ENCODE data around the gene SCMH1. TPM values are rescaled to one million over a fixed set of nuclear protein-coding genes. Genes with fewer than 3 reads are reported as not detected.
"Not testable (repeated sequence)": the region's sequence is repeated elsewhere in the genome, so short reads cannot be mapped to it uniquely, and the experiment has no call there.

SCMH1 gene
- total RNA-seq, 1 donor from 2014 or later = 25.5 TPM

GRCh38 chr1:41221995-41222394, 20.1 kb downstream of the SCMH1 start:
- DNase-seq (ENCODE audit: low read depth) = no peak
- no peak for TF ChIP-seq CTCF (conservative IDR thresholded peaks at IDR 0.05; ENCODE audit: low read depth, low read length)
- no peak overlapping the region for H3K4me3 ChIP-seq (ENCODE audit: low read depth, low read length)

- H3K4me3 ChIP-seq (ENCODE audit: low read depth, low read length) = no peak overlapping the region
- DNase-seq (ENCODE audit: low read depth) = no peak
- no peak for TF ChIP-seq CTCF (conservative IDR thresholded peaks at IDR 0.05; ENCODE audit: low read depth, low read length)
These were observed 24.0 kb downstream of the SCMH1 start for GRCh38 chr1:41218152-41218551.

DNA sequence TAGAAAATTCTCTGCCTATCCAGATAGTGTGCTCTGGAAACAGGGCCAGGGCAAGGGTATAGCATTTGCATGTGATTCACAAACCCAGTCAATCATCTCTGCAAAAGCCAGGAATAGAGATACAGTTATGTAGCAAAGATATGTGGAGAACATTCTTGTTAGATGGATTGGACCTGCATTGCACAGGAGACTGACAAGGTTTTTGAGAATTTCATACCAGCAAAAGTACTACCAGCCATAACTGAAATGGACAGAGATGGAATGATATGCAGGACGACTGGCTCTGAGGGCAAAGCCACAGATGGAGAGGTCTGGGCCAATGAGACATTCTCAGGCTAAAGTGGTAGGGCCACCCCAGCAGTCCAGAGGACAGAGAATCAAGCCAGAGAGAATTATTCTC, 24.7 kb downstream of the SCMH1 start:
- no peak overlapping the region for H3K4me3 ChIP-seq (ENCODE audit: low read depth, low read length)
- DNase-seq (ENCODE audit: low read depth) = no peak
- no peak for TF ChIP-seq CTCF (conservative IDR thresholded peaks at IDR 0.05; ENCODE audit: low read depth, low read length)

DNA sequence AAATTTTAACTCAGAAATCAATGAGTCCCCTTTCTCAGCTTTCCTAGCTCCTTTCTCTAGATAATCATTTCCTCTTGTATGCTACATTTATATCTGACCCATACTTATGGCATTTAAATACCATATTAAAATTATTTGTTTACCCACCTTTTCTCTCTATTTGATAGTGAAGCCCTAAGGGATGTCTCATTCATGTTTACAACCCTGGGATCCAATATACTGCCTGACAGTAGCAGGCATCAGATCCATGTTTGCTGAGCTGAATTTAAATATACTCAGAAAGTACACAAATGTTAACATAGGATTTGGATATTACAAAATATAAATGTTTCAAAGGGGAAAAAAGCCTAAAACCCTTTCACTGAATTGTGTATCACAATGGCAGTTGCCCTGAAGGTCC, 26.5 kb downstream of the SCMH1 start:
- TF ChIP-seq CTCF (conservative IDR thresholded peaks at IDR 0.05; ENCODE audit: low read depth, low read length) = no peak
- DNase-seq (ENCODE audit: low read depth) = no peak
- H3K4me3 ChIP-seq (ENCODE audit: low read depth, low read length) = no peak overlapping the region

DNA sequence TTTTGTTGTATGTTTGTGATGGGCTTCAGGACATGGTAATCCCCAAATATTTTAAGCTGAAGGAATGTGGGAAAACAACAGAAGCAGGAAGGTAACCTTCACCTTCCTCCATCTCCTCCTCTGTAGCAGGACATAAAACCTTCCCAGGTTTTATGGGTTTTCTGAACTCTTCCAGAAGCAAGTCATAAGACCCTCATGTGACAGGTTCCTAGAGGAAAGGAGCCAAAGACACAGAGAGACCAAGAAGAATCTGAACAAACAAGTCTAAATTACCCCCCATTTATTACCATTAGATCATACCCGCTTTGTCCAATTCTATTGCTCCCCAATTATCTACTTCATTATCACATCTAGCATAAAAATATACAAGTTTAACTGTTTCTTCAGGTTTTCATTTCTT, 28.8 kb downstream of the SCMH1 start:
- DNase-seq (ENCODE audit: low read depth) = no peak
- no peak overlapping the region for H3K4me3 ChIP-seq (ENCODE audit: low read depth, low read length)
- TF ChIP-seq CTCF (conservative IDR thresholded peaks at IDR 0.05; ENCODE audit: low read depth, low read length) = no peak

DNA sequence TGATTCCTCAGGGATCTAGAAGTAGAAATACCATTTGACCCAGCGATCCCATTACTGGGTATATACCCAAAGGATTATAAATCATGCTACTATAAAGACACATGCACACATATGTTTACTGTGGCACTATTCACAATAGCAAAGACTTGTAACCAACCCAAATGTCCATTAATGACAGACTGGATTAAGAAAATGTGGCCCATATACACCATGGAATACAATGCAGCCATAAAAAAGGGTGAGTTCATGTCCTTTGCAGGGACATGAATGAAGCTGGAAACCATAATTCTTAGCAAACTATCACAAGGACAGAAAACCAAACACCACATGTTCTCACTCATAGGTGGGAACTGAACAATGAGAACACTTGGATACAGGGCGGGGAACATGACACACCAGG, 30.5 kb downstream of the SCMH1 start:
- not testable (repeated sequence) for DNase-seq (ENCODE audit: low read depth); H3K4me3 ChIP-seq (ENCODE audit: low read depth, low read length)

DNA sequence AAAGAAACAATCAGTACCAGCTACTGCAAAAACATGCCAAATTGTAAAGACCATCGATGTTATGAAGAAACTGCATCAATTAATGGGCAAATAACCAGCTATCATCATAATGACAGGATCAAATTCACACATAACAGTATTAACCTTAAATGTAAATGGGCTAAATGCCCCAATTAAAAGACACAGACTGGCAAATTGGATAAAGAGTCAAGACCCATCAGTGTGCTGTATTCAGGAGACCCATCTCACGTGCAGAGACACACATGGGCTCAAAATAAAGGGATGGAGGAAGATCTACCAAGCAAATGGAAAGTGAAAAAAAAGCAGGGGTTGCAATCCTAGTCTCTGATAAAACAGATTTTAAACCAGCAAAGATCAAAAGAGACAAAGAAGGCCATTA, 35.1 kb downstream of the SCMH1 start:
- not testable (repeated sequence) for DNase-seq (ENCODE audit: low read depth); H3K4me3 ChIP-seq (ENCODE audit: low read depth, low read length)

DNA sequence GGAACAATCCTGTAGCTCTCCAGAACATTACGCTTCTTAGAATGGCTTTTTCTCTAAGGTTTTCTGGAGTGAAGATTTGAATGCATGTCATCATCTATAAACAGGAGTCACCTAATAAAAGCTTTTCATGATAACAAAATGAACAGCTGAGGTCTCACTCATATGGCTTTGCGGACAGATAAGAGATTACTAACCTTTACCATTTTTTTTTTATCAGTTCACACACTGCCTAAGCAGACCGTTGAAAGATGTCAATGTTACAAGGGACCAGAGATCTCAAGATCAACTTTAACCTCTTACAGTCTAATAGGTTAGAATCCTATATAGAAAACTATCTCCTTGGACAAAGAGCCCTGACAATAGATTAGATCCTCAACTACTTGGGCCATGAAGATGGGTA, 41.4 kb downstream of the SCMH1 start:
- TF ChIP-seq CTCF (conservative IDR thresholded peaks at IDR 0.05; ENCODE audit: low read depth, low read length) = no peak
- no peak for DNase-seq (ENCODE audit: low read depth)
- H3K4me3 ChIP-seq (ENCODE audit: low read depth, low read length) = no peak overlapping the region

Measured in epithelial cell of proximal tubule (primary cell).